Keratinocyte (primary cell): ENCODE data around the gene OPRD1.

ENCODE experiments used
- CTCF ChIP-seq, 3 experiments: IDR thresholded peaks in 1 of 3; conservative IDR thresholded peaks in 1 of 3; optimal IDR thresholded peaks in 1 of 3; 2 replicates in 2 of 3; 3 replicates in 1 of 3; pipeline versions ENCODE3 to v1.5.1; 2011; ENCODE audit warnings: low read length in 3 of 3, mild to moderate bottlenecking in 3 of 3, moderate library complexity in 2 of 3, control low read depth in 1 of 3, inconsistent platforms in 1 of 3; ENCODE audit not compliant: insufficient read depth in 2 of 3; ENCODE audit errors: extremely low read depth in 1 of 3
- EZH2 ChIP-seq: IDR thresholded peaks from one replicate; pipeline ENCODE4 v1.6.1; 2012; ENCODE audit warnings: inconsistent platforms, mild to moderate bottlenecking, low read length, moderate library complexity

- TF ChIP-seq CTCF (optimal IDR thresholded peaks at IDR 0.05 in 1 of 3, IDR thresholded peaks at IDR 0.05 in 1 of 3, conservative IDR thresholded peaks at IDR 0.05 in 1 of 3; ENCODE audit: extremely low read depth in 1 of 3, insufficient read depth in 2 of 3, low read length in 3 of 3) (no peak), EZH2 (no peak)
Observed at GRCh38 chr1:28773105-28773504, 38.9 kb upstream of the OPRD1 start.
